Sciatic nerve (tissue), 2 donors: ENCODE data around the gene GCNT2. TPM values are rescaled to one million over a fixed set of nuclear protein-coding genes. Genes with fewer than 3 reads are reported as not detected.
"Not testable (repeated sequence)": the region's sequence is repeated elsewhere in the genome, so short reads cannot be mapped to it uniquely, and the experiment has no call there.

Experiments used
- ATAC-seq: fragments of 200-7000 bp; cut with Tn5 transposase; one replicate; pipeline ENCODE4 v1.9.1; 2020; ENCODE audit warnings: mild to moderate bottlenecking, moderate library complexity
- DNase-seq: peaks from one replicate; pipeline ENCODE4 v3.0.0-alpha.2; 2020; ENCODE audit warnings: low spot score
- intact Hi-C: fragments of 100-400 bp; cut with DNase I; formaldehyde crosslinking; loops from one replicate; pipeline ENCODE4 v1.14.2; 2022
- total RNA-seq: library from RNA; stranded (reverse); fragmentation: NEBNext Ultra II Directional; extraction: Animal tissue kit (Norgen Biotek cat#: 25700); gene quantifications from one replicate; pipeline ENCODE4 v1.2.1, GENCODE V29; 2021
- donor health status: DM: no; HTN: no; CAD: no.
- donor health status: DM: no; HTN: no; CAD: no.

Gene GCNT2
- total RNA-seq, result 2.6 TPM

DNA sequence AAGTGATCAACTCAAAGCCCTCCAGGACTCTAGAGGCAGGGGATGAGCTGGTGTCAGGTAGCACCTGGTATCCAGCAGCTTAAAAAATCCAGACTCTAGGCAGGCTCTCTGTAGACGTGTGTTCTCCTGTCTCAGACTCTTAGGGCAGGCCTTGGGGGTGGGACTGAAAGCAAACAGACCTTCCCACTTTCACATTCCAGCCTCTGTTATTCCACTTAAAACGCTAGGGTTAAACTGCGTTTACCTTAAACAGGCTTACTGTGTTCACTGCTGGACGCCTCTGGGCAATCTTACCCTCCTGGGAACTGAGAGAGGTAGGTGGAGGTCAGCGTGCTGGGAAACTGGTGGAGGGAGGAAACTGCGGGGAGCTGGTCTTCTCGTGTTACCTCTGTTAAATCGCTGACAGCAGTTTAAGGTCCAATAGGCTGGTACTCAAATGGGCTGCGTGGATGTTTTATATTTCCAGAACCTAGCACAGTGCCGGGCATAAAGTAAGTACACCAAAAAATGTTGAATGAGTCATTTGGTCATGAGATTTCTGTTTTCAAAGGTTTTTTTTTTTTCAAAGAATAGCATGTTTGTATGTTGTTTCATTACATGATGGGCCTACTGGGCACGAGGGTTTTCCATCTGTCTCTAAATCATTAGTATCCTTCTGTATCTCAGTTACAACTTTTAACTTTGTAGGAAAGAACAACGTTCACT, at the start of gene GCNT2:
GCNT2 (plus strand) TSS at position 248 of the 705 bp plus-strand sequence. CDS start 7,561 bp downstream, outside the sequence.
- ATAC-seq (peak; percentile 30), DNase-seq (no peak)
- intact Hi-C loops, result no loop called here

- no peak for ATAC-seq
- DNase-seq, result no peak
- intact Hi-C loops, result no loop called here
These were observed 48.5 kb upstream of the GCNT2 start for GRCh38 chr6:10472634-10473033.

DNA sequence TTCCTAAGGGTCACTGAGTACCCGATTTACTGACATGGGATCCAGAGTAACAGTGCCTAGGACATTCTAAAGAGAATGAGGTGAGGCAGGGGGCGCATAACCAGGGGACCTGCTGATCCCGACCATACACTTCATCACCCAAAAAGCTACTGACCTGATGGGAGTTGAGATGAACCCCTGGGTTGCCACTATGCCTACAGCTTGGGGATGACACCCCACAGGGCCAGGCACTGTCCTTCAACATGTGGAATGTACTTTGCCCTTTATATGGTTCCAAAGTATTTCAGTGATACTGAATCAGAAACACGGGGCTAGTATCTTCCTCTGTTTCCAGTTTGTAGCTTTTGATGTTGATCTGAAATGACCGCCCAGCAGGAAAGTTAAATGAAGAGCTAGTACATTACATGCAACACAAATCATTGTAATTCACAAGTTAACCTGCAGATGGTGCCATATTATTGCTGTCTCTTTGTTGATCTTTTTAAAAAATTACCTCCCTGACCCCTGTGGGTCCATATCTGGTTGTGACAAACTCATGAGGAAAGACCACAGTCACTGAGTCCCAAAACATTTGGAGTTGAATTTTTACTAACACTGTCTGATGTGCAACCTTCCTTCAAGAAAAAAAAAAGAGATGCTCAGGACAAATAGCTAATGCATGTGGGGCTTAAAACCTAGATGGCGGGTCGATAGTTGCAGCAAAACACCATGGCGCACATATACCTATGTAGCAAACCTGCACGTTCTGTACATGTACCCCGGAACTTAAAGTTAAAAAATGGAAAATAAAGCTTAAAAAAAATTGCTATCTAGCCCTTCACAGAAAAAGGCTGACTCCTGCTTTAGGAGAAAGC, 42.7 kb upstream of the GCNT2 start:
- ATAC-seq (no peak), DNase-seq (no peak)
- intact Hi-C loops, result no loop called here

GRCh38 chr6:10479939-10480700, 41.0 kb upstream of the GCNT2 start:
- intact Hi-C loops, result no loop called here
- no peak for ATAC-seq

GRCh38 chr6:10481101-10481500, 40.0 kb upstream of the GCNT2 start:
- intact Hi-C loops, result no loop called here

More at GRCh38 chr6:10479939-10480700, 41.0 kb upstream of the GCNT2 start:
- DNase-seq, result no peak

GRCh38 chr6:10482636-10483257, 38.4 kb upstream of the GCNT2 start:
- ATAC-seq (no peak), DNase-seq (no peak)
- intact Hi-C loops, result no loop called here

More at GRCh38 chr6:10481101-10481500, 40.0 kb upstream of the GCNT2 start:
- ATAC-seq (no peak), DNase-seq (no peak)

DNA sequence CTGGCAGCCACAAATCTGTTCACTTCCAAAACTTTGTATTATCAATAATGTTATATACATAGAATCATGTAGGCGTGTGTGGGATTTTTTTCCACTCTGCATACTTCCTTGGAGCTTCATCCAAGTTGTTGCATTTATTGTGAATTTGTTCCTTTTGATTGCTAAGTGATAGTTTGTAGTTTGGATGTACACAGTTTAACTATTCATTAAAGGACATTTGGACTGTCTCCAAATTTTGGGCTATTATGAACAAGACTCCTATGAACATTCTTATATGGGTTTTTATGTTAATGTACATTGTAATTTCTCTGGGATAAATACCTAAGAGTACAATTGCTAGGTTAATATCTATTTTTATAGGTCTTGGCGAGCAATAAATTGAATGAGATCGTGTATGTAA, 36.2 kb upstream of the GCNT2 start:
- no peak for ATAC-seq
- no peak for DNase-seq
- intact Hi-C loops, result no loop called here

- no peak for ATAC-seq
- DNase-seq, result no peak
- intact Hi-C loops, result no loop called here
These were observed 35.7 kb upstream of the GCNT2 start for GRCh38 chr6:10485406-10485805.

GRCh38 chr6:10486215-10486614, 34.9 kb upstream of the GCNT2 start:
- DNase-seq (no peak), ATAC-seq (no peak)
- intact Hi-C loops, result no loop called here

GRCh38 chr6:10486944-10487588, 34.1 kb upstream of the GCNT2 start:
- intact Hi-C loops, DNase-seq, ATAC-seq: not testable (repeated sequence)

- intact Hi-C loops, result no loop called here
- ATAC-seq (no peak), DNase-seq (no peak)
These were observed 33.4 kb upstream of the GCNT2 start for GRCh38 chr6:10487668-10488327.

- no peak for ATAC-seq
- intact Hi-C loops, result no loop called here
These were observed 29.7 kb upstream of the GCNT2 start for GRCh38 chr6:10491463-10491862.

DNA sequence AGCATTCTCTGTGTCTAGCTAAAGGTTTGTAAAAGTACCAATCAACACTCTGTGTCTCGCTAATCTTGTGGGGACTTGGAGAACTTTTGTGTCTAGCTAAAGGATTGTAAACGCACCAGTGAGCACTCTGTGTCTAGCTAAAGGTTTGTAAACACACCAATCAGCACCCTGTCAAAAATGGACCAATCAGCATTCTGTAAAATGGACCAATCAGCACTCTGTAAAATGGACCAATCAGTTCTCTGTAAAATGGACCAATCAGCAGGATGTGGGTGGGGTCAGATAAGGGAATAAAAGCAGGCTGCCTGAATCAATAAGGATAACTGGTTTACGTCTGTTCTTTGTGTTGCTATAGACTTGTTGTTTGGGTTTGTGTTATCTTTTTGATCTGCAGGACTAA, 29.2 kb upstream of the GCNT2 start:
- intact Hi-C loops, ATAC-seq: not testable (repeated sequence)

More at GRCh38 chr6:10491463-10491862, 29.7 kb upstream of the GCNT2 start:
- no peak for DNase-seq

DNA sequence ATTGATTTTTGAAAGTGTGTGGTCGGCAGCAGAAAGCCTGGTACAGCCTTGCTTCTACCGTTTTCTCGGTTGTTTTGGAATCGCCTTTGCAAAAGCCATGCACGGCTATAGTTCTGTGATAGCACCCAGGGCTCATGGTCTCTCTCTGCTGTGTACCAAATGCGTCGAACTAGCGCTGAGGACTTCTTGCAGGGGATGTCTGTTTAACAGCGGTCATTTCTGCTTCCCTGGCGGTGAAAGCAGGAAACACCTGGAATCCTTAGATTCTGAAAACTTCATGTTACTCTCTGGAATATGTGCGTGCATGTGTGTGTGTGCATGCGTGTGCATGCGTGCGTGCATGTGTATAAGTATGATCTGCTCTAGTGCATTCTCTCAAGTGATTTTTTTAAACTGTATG, 26.1 kb upstream of the GCNT2 start:
- ATAC-seq, result no peak

More for the DNA sequence above, 29.2 kb upstream of the GCNT2 start:
- DNase-seq, result not testable (repeated sequence)

DNA sequence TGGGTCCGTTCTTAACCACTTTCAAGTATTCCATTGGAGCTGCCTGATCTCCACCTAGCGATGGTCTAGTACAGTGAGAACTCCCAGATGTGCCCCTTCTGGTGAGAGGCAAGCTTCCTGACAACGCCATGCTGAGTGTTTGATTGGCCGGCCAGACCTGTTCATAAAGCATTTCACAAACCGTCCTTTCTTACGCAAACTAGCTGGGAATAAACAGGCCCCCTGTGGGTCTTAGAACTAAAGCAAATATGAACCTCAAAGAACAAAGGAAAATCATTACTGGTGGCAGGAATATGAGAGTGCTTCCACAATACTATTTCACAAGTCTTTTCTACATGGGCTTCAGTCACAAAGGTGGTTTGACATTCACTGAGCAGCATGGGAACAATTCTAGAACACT, 15.6 kb upstream of the GCNT2 start:
- intact Hi-C loops, result no loop called here
- ATAC-seq, result no peak

More for the DNA sequence above, 26.1 kb upstream of the GCNT2 start:
- no peak for DNase-seq
- intact Hi-C loops, result no loop called here

DNA sequence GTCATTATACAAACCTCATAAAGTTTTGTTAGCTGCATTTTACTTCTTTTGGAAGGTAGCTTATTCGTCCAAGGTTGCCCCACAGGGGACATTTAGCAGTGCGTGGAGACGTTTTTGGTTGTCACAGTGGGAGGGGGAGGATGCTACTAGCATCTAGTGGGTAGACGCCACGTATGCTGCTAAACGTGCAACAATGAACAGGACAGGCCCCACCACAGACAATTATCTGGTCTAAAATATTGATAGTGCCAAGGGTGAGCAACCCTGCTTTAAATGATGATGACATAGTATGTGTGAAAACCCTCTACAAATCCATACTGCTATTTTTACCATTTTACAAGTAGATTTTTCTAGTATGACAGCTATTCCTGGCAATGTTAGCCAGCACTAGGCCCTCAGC, 13.9 kb upstream of the GCNT2 start:
- intact Hi-C loops, result no loop called here
- DNase-seq, result no peak
- no peak for ATAC-seq

More for the DNA sequence above, 15.6 kb upstream of the GCNT2 start:
- no peak for DNase-seq

GRCh38 chr6:10507715-10508114, 13.4 kb upstream of the GCNT2 start:
- no peak for ATAC-seq
- intact Hi-C loops, result no loop called here
- no peak for DNase-seq
